Vagina (tissue), 2 donors: Measurements from ENCODE around the gene UQCC2.

ENCODE experiments used
- POLR2A ChIP-seq, 2 donors: fragments of 450-650 bp; IDR thresholded peaks; one replicate each; pipeline ENCODE4 v1.6.1; 2017; ENCODE audit warnings: antibody characterized with exemption in 2 of 2, mild to moderate bottlenecking in 2 of 2, moderate library complexity in 2 of 2
- POLR2AphosphoS5 ChIP-seq, 2 donors: sonication (generic); formaldehyde crosslinking; IDR thresholded peaks; one replicate each; pipeline ENCODE4 v1.9.0; 2017; ENCODE audit warnings: antibody characterized with exemption in 2 of 2, mild to moderate bottlenecking in 2 of 2, low read depth in 1 of 2; ENCODE audit not compliant: insufficient read depth in 1 of 2
- TF ChIP-seq, protein P1 (sequence below), 3 experiments: fragments of 450-650 bp in 2 of 3; fragments of 200-600 bp in 1 of 3; sonication (generic) in 1 of 3; IDR thresholded peaks; one replicate each; pipeline ENCODE4 v1.5.1; 2017 to 2019; ENCODE audit warnings: antibody characterized with exemption in 3 of 3, mild to moderate bottlenecking in 2 of 3, moderate library complexity in 2 of 3

- TF ChIP-seq, protein P1, sequence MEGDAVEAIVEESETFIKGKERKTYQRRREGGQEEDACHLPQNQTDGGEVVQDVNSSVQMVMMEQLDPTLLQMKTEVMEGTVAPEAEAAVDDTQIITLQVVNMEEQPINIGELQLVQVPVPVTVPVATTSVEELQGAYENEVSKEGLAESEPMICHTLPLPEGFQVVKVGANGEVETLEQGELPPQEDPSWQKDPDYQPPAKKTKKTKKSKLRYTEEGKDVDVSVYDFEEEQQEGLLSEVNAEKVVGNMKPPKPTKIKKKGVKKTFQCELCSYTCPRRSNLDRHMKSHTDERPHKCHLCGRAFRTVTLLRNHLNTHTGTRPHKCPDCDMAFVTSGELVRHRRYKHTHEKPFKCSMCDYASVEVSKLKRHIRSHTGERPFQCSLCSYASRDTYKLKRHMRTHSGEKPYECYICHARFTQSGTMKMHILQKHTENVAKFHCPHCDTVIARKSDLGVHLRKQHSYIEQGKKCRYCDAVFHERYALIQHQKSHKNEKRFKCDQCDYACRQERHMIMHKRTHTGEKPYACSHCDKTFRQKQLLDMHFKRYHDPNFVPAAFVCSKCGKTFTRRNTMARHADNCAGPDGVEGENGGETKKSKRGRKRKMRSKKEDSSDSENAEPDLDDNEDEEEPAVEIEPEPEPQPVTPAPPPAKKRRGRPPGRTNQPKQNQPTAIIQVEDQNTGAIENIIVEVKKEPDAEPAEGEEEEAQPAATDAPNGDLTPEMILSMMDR (IDR thresholded peaks at IDR 0.05), result no peak
- TF ChIP-seq POLR2A (IDR thresholded peaks at IDR 0.05) (no peak), POLR2AphosphoS5 (IDR thresholded peaks at IDR 0.05; ENCODE audit: insufficient read depth in 1 of 2, low read depth in 1 of 2) (no peak)
These were observed 27.7 kb downstream of the UQCC2 start for GRCh38 chr6:33683576-33684427.
